HS-27A (cell line): ENCODE data around the gene TRRAP.
"Not testable (repeated sequence)": the region's sequence is repeated elsewhere in the genome, so short reads cannot be mapped to it uniquely, and the experiment has no call there.

ENCODE experiments used
- DNase-seq: peaks from one replicate; pipeline ENCODE4 v3.0.0-alpha.2; 2012; ENCODE audit warnings: low read depth, missing footprints

TRRAP gene

DNA sequence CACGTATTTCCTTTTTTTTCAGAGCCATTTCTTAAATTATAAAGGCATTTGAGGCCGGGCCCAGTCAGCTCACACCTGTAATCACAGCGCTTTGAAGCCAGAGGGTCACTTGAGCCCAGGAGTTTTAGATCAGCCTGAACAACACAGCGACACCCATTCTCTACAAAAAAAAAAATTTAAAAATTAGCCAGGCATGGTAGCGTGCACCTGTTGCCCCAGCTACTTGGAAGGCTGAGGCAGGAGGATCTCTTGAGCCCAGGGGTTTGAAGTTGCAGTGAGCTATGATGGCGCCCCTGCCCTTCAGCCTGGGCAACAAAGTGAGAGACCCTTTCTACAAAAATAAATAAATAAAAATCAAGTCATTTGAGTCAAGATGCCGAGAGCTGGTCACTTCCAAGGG lies 11.6 kb upstream of the TRRAP start:
- DNase-seq: no peak

DNA sequence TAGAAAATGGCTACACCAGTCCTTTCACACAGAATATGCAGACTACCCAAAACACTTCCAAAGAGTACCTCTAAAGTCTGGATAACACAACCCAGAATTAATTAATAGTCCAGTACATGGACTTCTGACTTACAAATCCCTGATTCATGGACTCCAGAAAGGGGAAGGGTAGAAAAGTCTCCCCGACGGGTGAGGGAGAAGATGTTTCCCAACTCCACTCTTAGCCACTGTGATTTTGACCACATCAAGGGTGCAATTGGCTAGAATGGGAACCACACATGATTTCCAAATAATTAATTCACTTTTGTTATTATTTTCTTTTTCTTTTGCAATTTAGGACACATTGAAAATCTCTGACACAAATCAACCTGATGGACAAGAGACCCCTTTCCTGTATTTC lies 9.9 kb upstream of the TRRAP start:
- no peak for DNase-seq

DNA sequence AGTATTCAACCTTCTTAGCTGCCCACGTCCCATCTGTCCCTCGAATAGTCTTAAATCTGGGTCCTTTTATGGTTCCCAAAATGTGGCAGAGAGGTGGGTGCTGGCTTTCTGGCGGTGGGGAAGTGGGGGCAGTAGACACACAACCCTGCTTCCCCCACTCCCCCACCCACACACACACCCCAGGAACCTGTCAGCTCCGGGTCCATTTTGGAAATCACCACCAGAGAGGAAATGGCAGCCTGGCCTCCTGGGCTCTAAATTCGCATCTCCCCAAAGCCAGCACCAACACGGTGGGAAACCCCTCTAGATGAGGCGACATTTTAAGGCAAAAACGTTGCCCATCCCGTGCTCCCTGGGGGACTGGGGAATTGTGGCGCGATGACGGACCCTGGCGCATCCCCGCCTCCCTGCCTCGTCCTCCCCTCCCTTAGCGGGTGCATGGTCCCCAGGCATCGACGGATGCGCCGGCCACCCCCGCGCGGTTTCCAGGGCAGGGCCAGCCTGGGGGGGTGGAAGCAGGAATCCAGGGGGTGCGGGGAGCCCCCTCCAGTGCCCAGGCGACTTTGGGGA lies 9.2 kb upstream of the TRRAP start:
- DNase-seq: no peak

DNA sequence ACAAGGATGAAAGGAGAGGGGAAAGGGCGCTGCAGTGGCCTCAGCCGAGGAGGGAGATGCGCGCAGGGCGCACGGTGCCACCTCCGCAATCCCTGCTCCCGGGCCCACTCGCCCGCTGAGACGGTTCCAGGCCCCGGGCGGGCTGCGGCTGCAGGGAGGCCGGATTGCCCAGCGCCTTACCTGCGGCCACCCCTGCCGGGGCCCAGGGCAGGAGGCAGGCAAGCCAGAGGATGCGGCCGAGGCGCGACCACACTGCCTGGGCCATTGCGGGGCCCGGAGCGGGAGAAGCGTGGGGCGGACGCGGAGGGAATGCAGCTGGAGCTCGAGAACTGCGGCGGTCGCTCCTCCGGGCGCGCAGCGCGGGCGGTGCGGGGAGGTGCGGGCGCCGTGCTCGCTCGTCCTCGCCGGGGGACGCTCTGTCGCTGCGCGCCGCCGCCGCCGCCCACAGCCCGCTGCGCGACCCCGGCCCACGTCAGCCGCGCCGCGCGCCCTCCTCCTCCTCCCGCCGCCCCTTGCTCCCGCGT lies 8.7 kb upstream of the TRRAP start, which contains the start of gene TMEM130:
Gene TMEM130 (minus strand): TSS at position 418 of the 524 bp plus-strand sequence. CDS start 153 bp downstream, at position 265.
- no peak for DNase-seq

DNA sequence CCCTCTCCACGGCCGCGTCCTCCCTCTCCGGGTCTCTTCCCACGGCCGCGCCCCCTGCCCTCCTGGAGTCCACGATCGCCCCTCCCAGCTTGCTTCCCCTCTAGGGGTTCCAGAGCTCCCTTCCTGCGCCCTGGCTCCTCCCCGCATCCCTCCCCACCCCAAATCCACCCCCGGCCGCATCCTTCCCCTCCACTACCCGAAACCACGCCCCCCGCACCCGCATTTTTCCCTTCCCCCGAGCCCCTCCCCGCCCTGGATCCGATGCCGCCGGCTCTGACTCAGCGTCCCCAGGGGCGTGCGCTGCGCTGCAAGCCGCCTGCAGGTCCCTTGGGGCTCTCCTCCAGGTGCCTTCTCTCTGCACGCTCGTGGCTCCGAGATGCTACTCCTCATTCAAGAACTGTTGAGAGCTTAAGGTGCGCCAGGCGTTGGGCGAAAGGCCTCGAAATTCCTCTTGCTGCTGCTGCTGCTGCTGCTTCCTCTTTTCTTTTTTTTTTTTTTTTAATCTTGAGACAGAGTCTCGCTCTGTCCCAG lies 8.1 kb upstream of the TRRAP start:
- DNase-seq: no peak

DNA sequence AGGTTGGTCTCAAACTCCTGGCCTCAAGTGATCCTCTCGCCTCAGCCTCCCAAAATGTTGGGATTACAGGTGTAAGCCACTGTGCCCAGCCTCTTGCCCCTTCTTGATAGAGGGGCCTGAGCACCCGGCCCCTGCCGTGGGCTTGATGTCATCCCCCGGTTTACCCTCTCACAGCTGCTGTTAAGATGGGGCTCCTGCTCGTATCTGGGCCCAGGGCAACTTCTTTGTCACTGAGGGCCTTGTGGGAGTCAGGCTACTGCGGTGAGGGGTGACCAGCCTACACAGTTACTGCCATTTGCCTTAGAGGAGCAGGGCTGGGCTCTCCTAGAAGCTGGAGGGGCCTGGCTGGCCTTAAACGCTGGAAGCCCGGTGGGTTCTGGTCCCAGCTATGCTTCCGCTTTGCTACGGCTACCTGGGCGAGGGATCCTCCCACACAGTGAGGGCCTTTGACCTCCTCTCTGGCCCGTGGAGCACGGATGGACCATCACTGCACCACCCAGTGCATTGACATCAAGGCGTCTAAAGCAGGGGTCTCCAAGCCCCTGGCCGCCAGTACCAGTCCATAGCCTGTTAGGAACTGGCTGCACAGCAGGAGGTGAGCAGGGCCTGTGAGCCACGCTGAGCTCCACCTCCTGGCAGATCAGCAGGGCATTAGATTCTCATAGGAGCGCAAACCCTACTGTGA lies 7.4 kb upstream of the TRRAP start:
- no peak for DNase-seq

DNA sequence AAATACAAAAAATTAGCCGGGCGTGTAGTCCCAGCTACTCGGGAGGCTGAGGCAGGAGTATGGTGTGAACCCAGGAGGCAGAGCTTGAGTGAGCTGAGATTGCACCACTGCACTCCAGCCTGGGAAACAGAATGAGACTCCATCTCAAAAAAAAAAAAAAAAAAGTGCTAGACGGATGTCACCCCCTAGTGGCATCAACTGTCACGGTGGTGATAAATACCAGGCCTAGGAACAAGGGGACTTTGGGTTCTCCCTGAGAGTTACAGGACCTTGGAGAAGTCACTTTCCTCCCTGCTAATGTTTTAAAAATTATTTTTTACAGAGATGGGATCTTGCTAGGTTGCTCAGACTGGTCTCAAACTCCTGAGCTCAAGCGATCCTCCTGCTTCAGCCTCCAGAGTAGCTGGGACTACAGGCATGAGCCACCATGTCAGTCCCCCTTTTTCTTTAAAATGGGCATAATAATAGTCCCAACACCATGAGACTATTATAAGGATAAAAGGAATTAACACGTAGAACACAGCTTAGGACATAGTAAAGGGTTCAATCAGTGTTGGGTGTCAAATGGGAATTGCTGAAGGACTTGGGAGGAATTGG lies 5.9 kb upstream of the TRRAP start:
- DNase-seq: no peak

DNA sequence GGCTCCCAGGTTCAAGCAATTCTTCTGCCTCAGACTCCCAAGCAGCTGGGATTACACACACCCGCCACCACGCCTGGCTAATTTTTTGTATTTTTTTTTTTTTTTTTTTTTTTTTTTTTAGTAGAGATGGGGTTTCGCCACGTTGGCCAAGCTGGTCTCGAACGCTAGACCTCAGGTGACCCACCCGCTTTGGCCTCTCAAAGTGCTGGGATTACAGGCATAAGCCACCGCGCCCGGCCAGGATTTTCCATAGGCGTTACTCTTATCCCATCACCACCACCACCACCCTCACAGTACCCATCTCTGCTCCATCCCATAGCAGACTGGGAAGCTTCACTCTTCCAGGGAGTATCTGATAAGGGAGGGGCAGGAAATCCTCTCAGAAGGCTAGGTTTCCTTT lies 4.7 kb upstream of the TRRAP start:
- not testable (repeated sequence) for DNase-seq

DNA sequence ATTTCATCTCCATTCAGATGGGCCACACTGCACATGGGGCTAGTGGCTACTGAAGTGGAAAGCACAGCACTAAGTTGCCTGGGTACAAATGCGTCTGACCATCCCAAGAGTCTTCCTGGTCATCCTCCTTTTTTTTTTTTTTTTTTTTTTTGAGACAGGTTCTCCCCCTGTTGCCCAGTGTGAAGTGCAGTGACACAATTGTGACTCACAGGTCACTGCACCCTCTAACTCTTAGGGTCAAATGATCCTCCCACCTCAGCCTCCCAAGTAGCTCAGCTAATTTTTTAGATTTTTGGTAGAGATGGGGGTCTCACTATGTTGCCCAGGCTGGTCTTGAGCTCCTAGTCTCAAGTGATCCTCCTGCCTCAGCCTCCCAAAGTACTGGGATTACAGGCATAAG lies 3.4 kb upstream of the TRRAP start:
- DNase-seq: no peak

DNA sequence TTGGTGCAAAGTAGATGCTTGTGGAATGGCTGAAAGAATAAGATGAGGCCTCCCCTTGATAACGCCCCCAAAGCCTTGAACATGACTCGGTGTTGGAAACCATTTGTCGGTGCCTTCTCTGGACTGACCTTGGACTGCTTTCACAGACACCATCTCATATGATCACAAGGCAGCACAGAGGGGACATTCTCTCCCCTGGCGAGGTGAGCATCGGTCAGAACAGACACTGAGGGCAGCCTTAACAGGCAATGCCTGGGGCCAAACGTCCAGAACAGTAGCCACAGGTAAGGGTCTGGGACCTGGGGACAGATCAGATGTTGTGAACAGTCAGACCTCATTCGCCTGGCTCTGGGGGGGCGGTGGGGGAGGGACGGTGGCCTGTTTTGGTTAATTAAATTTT lies 2.8 kb upstream of the TRRAP start:
- no peak for DNase-seq

DNA sequence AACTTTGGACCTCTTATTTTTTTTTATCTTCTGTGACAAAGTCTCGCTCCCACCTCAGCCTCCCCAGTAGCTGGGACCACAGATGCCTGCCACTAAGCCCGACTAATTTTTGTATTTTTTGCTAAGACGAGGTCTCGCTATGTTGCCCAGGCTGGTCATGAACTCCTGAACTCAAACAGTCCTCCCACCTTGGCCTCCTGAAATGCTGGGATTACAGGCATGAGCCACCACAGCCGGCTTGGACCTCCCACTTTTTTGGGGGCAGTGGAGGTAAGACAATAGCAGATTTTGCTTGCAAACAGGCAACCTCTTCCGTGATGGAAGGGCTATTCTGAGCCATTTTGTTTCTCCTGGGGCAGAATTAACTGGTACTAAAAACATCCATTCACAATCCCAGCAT lies 1.2 kb upstream of the TRRAP start:
- DNase-seq: no peak

DNA sequence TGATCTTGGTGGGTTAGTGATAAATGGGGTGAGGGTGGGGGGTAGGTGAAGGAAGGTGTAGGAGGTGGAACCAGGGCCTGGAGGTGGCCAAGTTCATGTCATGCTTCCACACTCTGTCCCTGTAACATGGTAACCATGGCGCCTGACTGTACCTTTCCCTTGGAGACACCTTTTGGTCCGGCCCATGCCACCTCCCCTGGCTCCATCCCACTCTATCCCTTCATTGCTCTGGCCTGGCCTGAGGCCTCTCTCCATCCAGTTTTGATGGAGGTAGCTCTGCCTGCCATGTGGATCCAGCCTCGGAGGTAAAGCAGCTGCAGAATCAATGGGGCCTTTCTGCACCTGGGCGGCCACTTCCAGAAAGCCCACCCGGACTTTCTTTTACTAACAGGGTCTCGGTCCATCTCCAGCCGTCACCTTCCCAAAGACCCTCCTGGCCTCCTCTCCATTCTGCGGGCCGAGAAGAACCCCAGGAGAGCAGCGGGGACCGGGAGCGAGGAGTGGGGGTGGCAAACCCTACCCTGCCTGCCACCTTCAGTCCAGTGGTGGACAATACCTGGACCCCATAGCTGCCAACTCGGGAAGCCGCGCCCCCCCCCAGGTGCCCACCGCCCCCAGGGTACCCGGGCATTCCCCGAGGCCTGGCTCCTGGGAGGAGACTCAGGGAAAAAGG lies 504 bp upstream of the TRRAP start:
- DNase-seq: no peak

DNA sequence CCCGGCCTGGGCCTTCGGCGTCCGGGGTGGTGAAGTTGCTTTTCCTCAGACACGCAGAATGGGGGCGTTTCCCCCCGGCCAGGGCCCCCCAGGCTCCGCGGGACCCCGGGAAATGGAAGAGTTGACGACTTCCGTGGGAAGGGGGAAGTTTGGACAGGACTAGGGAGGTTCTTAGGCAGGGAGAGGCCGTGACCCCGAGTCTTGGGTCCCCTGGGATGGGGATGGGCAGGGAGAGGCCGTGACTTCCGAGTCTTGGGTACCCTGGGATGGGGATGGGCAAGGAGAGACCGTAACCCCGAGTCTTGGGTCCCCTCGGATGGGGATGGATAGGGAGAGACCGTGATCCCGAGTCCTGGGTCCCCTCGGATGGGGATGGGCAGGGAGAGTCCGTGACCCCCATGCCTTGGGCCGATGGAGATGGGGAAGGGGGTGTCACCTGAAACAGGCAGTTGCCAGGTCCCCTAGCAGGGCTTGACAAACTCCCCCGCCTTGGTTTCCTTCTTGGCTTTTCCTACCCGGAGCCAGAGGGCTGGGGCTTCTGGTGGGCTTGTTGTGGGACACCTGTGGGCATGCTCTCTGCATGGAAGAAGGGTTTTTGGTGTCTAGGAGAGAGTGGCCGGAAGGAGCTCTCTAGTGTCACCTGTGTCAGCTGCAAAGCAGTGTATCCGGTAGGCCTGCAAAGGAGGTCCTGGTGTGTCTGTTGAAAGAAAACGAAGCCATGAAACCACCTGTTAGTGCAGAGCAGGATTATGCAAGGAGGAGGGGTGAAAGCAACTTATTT lies 1.1 kb downstream of the TRRAP start:
- DNase-seq: no peak

DNA sequence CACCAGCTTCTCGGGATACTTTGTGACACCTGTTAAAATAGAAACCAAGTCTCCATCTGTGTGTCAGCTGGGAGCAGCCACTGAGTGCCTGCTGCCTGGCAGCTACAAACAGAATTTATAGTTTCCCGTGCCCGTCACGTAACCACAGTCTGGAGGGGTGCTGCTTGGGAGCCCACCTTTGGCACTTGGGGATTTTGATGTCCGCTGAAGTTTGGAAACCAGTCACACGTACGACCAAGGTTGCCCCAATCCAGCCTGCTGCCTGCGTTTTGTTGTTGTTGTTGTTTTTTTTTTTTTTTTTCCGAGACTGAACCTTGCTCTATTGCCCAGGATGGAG lies 1.6 kb downstream of the TRRAP start:
- no peak for DNase-seq

DNA sequence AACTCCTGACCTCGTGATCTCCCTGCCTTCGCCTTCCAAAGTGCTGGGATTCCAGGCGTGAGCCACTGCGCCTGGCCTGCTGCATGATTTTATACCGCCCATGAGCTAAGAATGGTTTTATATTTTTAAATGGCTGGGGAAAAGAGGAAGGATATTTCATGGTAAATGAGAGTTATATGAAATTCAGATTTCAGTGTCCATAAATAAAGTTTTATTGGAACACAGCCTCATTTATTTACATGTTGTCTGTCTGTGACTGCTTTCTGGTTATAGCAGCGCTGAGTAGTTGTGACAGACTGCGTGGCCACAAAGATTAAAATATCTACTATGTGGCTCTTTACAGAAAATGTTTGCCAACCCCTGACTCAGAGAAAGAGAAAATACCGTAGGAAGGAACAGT lies 2.2 kb downstream of the TRRAP start:
- no peak for DNase-seq

DNA sequence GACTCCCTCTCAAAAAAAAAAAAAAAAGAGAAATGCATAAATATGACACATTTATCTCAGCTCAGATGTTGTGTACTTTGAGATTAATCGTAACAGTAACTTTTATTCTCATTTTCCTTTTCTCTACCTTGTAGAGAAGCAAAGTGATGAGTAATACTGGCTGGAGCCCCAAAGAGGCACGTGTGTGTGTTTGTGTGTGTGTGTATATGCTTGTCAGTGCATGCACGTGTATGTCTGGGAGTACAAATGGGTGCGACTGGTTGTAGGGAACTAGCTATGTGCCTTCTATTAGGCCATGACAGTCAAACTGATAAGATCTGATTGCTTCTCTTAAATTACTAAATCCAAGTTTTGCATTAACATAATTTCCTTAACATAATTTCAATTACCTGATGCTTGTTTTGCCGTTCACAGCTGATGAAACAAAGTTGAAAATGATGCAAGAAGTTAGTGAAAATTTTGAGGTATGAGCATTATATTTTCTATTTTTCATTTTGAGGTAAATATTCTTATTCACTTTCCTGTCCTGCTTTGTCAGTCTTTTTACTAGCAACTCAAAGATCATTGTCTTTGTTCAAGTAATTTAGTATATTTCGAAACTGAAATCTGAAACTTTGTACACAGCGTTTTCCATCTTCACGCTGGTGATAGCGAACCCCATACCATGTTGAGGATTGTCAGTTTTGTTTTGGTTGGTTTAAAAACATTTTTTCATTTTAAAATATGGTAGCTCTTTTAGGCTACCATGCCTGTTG lies 3.4 kb downstream of the TRRAP start:
- no peak for DNase-seq

DNA sequence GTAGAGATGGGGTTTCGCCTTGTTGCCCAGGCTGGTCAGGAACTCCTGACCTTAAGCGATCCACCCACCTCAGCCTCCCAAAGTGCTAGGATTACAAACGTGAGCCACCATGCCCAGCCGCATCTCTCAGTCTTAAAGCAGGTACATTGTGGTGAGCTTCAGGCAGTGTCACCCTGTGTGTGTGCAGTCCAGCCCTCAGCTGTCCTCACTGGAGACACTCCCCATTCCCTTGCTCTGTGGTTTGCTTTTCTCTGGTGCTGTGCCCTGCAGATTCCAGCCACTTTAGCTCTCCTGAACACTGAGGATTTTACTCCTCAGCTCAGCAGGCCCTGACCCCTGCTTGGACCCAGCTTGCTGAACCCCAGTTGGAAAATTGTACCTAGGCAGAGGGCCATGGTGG lies 6.1 kb downstream of the TRRAP start:
- DNase-seq: no peak

DNA sequence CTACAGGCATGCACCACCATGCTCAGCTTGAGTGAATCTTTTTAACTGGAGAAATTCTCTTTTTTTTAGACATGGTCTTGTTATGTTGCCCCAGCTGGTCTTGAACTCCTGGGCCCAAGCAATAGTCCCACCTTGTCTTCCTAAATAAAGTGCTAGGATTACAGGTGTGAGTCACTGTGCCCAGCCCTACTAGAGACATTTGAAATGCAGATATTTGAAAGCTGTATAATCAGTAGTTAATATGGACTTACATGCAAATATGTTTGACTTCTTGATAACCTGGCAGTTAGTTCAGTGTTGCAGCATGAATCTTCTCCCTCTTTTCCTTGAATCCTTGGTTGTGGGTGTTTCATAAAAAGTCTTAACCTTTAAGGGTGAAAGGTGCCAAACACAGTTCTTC lies 8.7 kb downstream of the TRRAP start:
- DNase-seq: no peak

DNA sequence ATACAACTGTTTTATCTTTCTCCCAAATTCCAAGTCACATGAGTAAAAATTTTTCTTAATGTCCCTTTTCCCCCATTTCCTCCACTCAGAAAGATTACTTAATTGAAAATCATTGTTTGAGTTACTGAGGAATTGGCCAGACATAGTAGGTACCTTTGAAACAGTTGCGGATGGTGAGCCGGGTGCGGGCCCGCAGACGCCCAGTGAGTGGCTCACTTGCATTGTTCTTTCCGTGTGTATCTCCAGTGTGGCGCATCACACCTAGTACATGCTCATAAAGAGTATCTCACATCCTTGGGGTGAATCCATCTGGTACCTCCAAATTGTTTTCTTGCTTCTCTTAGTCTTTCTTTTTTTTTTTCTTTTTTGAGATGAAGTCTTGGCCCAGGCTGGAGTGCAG lies 14.3 kb downstream of the TRRAP start:
- DNase-seq: no peak

DNA sequence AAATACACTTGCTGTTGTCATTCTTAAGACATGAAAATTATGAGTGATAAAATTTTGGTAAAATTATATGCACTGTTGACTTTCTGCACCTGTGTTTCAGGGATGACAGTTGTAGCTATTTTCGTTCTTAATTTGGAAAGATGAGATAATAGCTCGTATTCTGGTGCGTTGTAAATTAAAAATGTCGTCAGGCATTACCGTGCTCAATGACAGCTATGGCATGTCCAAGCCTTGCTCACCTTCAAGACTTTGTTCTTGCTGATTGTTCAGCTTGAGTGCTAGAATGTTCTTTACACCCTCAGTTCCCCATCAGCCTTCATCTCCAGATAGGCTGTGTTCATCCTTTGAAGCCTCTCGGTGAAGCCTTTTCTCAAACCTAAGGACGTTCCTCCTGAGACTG lies 21.5 kb downstream of the TRRAP start:
- no peak for DNase-seq

DNA sequence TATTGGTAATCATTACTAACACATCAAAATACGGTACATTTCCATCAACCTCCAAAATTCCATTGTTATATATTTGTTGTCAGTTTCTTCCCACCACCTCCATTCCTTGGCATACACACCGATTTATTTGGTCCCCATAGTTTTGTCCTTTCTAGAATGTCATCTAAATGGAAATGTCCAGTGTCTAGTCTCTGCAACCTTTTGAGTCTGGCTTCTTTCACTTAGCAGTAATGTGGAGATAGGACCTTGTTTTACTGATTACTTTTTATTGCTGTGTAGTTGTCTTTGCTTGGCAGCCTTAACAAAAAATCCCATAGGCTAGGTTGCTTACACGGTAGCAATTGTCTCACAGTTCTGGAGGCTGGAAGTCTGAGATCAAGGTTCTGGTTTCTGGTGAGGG lies 22.5 kb downstream of the TRRAP start:
- DNase-seq: no peak
